ENCODE measurements around the gene RASL10A. TPM values are rescaled to one million over a fixed set of nuclear protein-coding genes. Genes with fewer than 3 reads are reported as not detected.

RASL10A gene
- total RNA-seq, 4 donors from 2014 or later: 0.13 to 1.2 TPM; not detected in 2

- DNase-seq (no peak), ATAC-seq (no peak)
- H3K9me3 ChIP-seq: no peaks in the 10 kb centered on the region
- intact Hi-C loops (cut with DNase I; ENCODE audit: low total_unique reads): no loop called here
- in situ Hi-C loops (cut with MboI; ENCODE audit: low sequenced_read_pairs in 4 of 4): no loop called here
- H3K27me3 ChIP-seq: no peaks in the 10 kb centered on the region
- no peak for TF ChIP-seq POLR2A (IDR thresholded peaks at IDR 0.05)
- TF ChIP-seq, protein P1, sequence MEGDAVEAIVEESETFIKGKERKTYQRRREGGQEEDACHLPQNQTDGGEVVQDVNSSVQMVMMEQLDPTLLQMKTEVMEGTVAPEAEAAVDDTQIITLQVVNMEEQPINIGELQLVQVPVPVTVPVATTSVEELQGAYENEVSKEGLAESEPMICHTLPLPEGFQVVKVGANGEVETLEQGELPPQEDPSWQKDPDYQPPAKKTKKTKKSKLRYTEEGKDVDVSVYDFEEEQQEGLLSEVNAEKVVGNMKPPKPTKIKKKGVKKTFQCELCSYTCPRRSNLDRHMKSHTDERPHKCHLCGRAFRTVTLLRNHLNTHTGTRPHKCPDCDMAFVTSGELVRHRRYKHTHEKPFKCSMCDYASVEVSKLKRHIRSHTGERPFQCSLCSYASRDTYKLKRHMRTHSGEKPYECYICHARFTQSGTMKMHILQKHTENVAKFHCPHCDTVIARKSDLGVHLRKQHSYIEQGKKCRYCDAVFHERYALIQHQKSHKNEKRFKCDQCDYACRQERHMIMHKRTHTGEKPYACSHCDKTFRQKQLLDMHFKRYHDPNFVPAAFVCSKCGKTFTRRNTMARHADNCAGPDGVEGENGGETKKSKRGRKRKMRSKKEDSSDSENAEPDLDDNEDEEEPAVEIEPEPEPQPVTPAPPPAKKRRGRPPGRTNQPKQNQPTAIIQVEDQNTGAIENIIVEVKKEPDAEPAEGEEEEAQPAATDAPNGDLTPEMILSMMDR (IDR thresholded peaks at IDR 0.05 in 4 of 5, conservative IDR thresholded peaks at IDR 0.05 in 1 of 5): no peak
- H3K4me1 ChIP-seq: peaks cover 57 to 59% of the 10 kb centered on the region in 2 donors
- no peak overlapping the region for H3K27ac ChIP-seq
- H3K4me3 ChIP-seq: no peak overlapping the region
- peaks cover 0 to 29% of the 10 kb centered on the region in 2 donors for H3K36me3 ChIP-seq
Measured at GRCh38 chr22:29332886-29333496, 17.5 kb upstream of the RASL10A start.

DNA sequence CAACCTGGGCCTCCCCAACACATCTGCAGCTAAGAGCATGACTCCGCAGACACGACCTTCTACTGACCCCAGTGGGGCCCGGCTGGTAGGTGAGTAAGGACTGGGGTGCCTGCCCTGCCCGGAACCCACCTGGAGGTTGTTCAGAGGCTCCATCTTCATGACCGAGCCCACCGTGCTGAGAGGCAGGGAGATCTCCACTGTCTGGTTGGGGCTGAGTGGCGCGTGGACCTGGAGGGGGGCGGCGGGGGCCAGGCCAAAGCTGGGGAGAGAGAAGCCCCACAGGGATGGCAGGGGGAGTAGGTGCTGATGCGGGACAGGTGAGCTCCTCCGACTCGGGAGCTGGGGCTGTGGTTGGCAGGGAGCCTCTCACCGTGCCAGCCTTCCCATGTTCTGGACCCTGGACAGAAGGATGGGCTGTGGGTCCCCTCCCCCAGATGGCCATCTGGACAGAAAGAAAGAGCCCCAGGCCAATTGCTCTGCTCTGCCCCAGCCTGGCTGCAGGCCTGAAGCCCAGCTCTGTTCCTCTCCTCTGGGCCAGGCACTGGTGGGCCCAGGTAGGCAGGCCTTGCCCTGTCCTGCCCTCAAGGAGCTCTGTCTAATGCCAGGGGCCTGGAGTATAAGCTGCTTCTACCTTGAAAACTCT, 16.3 kb upstream of the RASL10A start:
- H3K27me3 ChIP-seq: no peaks in the 10 kb centered on the region
- H3K9me3 ChIP-seq: no peaks in the 10 kb centered on the region
- peaks cover 0 to 29% of the 10 kb centered on the region in 2 donors for H3K36me3 ChIP-seq
- intact Hi-C loops (cut with DNase I; ENCODE audit: low total_unique reads): no loop called here
- ATAC-seq (no peak), DNase-seq (no peak)
- TF ChIP-seq POLR2A (IDR thresholded peaks at IDR 0.05): no peak
- TF ChIP-seq, protein P1 (IDR thresholded peaks at IDR 0.05 in 4 of 5, conservative IDR thresholded peaks at IDR 0.05 in 1 of 5): no peak
- H3K4me3 ChIP-seq: no peak overlapping the region
- in situ Hi-C loops (cut with MboI; ENCODE audit: low sequenced_read_pairs in 4 of 4): no loop called here
- no peak overlapping the region for H3K27ac ChIP-seq
- H3K4me1 ChIP-seq: peaks cover 51 to 53% of the 10 kb centered on the region in 2 donors

DNA sequence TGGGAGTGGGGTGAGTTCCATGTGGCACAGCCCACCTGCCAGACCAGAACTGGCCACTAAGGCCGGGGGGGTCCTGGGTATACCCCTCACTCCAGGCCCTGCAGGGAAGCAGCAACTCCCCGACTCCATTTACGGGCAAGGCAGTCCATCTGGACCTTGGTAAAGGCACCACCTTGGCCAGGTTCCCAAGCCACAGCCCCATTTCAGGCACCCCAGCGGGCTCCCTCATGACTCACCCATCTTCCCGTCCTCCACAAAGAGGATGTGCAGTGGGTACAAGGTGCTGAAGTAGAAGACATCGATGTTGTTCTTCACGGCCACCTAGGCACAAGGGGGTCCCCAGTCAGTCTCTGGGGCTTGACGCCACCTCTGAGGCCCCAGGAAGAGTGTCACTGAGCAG, 15.7 kb upstream of the RASL10A start:
- in situ Hi-C loops (cut with MboI; ENCODE audit: low sequenced_read_pairs in 4 of 4) (no loop called here), intact Hi-C loops (cut with DNase I; ENCODE audit: low total_unique reads) (no loop called here)
- no peak for DNase-seq
- Histone ChIP-seq H3K36me3 (peaks cover 0 to 29% of the 10 kb centered on the region in 2 donors), H3K9me3 (no peaks in the 10 kb centered on the region), H3K4me3 (no peak overlapping the region), H3K4me1 (peaks cover 45 to 49% of the 10 kb centered on the region in 2 donors), H3K27me3 (no peaks in the 10 kb centered on the region), H3K27ac (peak overlapping the region; percentile 74 to 84 (median 81))
- TF ChIP-seq POLR2A (IDR thresholded peaks at IDR 0.05): no peak
- TF ChIP-seq, protein P1 (IDR thresholded peaks at IDR 0.05 in 4 of 5, conservative IDR thresholded peaks at IDR 0.05 in 1 of 5): no peak
- ATAC-seq: no peak

DNA sequence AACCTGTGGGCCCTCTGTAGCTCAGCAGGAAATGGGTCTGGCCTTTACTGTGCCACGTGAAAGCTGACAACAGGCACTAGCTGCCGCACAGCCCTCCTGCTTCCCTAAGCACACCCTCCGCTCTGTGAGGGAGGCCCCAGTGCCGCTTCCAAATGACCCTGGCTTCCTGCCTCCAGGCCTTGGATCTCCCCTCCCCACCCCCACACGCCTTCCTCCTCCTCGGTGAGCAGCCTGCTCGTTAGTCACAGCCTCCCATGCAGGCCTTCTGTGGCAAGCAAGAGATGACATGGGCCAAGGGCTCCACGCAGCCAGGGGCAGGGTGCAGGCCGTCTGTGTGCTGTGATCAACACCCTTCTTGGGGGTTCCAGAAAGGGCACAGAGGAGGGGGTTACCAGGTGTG, 15.3 kb upstream of the RASL10A start:
- Histone ChIP-seq H3K27ac (peak overlapping the region; percentile 74 to 84 (median 81)), H3K27me3 (no peaks in the 10 kb centered on the region), H3K36me3 (peaks cover 0 to 29% of the 10 kb centered on the region in 2 donors), H3K4me1 (peaks cover 41 to 44% of the 10 kb centered on the region in 2 donors), H3K9me3 (no peaks in the 10 kb centered on the region), H3K4me3 (no peak overlapping the region)
- in situ Hi-C loops (cut with MboI; ENCODE audit: low sequenced_read_pairs in 4 of 4) (no loop called here), intact Hi-C loops (cut with DNase I; ENCODE audit: low total_unique reads) (no loop called here)
- ATAC-seq (peak in 1 of 2 donors; percentile 27), DNase-seq (peak; percentile 46 to 57)
- TF ChIP-seq POLR2A (IDR thresholded peaks at IDR 0.05): no peak
- TF ChIP-seq, protein P1 (IDR thresholded peaks at IDR 0.05 in 4 of 5, conservative IDR thresholded peaks at IDR 0.05 in 1 of 5): no peak

Data from gastrocnemius medialis (tissue), 4 donors.